ENCODE results near the gene NAP1L3.

NAP1L3 gene

DNA sequence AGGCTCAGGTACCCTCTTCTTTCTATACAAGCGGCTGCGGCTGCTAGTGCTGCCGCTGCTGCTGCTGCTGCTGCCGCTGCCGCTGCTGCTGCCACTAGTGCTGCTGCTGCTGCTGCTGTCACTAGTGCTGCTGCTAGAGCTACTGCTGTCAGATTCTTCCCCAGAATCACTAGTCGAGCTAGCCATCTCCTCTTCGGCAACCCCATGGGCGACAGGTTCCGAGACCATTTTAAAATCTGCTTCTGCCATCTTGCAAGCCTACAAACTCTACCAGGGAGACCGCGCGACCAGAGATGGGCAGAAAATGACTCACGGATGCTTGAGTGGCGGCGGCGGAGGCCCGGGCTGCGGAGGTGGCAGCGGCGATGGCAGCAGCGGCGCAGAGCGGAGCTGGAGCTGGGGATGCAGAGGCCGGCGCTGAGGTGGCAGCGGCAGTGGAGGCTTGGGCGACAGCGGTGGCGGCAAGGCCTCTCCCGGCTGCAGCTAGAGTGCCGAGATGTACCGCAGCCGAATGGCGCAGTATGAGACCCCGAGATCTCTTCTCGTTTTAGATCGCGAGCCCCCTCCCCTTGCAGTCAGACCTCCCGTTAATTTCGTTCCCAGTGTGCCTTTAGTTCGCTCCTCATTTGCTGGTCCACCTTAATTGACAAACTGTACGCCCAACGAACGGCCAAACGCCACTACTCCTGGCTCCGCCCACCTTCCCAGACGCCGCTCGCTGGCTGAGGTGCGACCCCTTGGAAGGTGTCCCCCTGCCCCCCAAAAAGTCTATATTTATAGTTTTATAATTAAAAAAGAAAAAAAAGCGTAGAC is at the start of gene NAP1L3:
NAP1L3 (minus strand) TSS at position 523 of the 813 bp plus-strand sequence; CDS start at position 249, 274 bp downstream.
- peak; percentile 41 for DNase-seq (ENCODE audit: low read depth)

DNA sequence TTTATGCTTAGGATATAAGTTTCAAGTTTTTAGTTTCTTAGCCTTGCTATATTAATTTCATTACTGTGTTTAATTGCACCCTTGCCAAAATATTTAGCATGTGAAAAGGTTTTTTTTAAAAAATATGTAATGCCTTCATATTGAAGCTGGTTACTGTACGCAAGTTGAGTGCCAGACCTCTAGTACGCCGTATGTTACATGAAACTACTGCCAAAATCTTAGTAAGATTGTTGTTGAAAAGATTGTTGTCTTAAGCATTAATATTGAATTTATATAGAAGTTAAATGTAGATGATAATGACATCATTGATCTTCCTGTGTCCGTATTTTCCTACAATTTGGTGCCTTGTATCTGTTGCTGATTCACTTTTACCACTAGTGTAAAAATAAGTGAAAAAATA is 37.7 kb upstream of the NAP1L3 start:
- no peak for DNase-seq (ENCODE audit: low read depth)

- DNase-seq (ENCODE audit: low read depth), result no peak
Measured at GRCh38 chrX:93703701-93704100, 30.3 kb upstream of the NAP1L3 start.

- DNase-seq (ENCODE audit: low read depth), result no peak
Measured at GRCh38 chrX:93695981-93696380, 22.6 kb upstream of the NAP1L3 start.

DNA sequence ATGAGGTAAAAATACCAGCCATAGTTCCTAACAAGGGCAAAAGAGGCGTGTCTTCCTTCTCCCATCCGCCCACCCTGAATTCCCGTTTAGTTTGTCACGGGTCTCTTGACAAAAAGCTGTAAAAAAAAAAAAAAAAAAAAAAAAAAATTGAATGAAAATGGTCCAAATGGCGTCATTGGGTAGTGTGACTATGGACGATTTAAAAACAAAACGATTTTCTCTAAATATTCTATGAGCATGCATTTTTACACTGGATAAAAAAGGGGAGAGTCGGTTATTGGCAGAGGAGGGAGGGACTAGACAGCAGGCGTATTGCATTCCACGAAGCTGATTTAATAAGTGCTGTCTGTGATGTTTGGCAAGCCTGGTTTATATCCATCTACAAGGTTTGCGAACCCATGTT is 492 bp upstream of the NAP1L3 start, which contains the start of gene FAM133A:
FAM133A (plus strand) TSS at position 338 of the 403 bp plus-strand sequence. CDS start 35,214 bp downstream, outside the sequence.
- no peak for DNase-seq (ENCODE audit: low read depth)

- DNase-seq (ENCODE audit: low read depth), result no peak
Measured at GRCh38 chrX:93660575-93660974, 12.8 kb downstream of the NAP1L3 start.

GRCh38 chrX:93649381-93649780 is 24.0 kb downstream of the NAP1L3 start:
- no peak for DNase-seq (ENCODE audit: low read depth)

GRCh38 chrX:93637591-93637990 is 35.8 kb downstream of the NAP1L3 start:
- DNase-seq (ENCODE audit: low read depth), result no peak

Data from activated T-helper 1 cell treated with Interleukin-2 at 50 U/mL for 16 hours (primary cell).